ENCODE data around the gene CLEC14A.

The CLEC14A gene

DNA sequence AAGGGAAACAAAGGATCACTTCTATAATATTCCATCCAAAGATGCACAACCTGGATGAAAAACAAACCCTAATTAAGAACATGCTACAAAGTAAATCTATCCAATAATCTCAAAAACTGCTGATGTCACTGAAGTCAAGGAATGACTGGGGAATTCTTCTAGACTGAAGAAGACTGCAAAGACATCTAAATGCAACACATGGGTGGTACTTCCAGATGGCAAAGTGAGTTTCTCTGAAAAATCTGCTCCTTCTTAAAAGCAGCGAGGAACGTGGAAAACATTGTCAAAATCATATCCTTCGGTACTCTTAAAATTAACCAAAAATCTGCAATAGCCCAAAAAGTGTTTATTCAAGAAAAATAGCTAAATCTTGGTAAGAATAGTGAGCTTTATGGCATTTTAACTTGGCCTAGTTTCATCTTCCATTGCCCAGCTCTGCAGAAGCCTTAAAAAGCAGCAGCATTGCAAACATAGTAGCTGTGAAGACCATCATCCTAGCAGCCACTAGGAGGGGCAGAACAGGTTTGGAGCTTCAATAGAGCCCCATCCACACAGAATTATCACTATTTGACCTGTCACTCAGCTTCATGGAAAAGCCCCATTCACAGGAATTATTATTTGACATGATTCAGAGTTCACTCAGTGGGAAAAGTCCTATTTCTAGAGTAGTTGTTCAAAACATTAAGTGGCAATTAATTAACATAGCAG lies 7.4 kb downstream of the CLEC14A start:
- no peak for DNase-seq (ENCODE audit: low spot score)

- no peak for DNase-seq (ENCODE audit: low spot score)
Observed at GRCh38 chr14:38243696-38244240, 12.1 kb downstream of the CLEC14A start.

GRCh38 chr14:38238878-38239277 lies 17.0 kb downstream of the CLEC14A start:
- DNase-seq (ENCODE audit: low spot score), result no peak

DNA sequence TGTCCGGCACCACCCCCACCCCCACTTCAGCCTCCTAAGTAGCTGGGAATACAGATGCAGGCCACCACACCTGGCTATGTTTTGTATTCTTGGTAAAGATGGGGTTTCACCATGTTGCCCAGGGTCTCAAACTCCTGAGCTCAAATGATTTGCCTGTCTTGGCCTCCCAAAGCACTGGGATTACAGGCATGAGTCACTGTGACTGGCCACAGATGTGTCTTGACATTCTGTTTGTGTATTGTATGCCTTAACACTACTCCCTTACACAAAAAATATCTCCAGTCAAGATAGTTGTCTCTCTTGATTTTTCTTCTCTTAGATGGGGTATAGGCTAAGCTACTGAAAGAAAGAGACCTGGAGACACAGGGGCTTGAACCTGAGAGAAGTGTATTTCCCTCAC lies 17.6 kb downstream of the CLEC14A start:
- no peak for DNase-seq (ENCODE audit: low spot score)

- no peak for DNase-seq (ENCODE audit: low spot score)
Observed at GRCh38 chr14:38233218-38233617, 22.7 kb downstream of the CLEC14A start.

DNA sequence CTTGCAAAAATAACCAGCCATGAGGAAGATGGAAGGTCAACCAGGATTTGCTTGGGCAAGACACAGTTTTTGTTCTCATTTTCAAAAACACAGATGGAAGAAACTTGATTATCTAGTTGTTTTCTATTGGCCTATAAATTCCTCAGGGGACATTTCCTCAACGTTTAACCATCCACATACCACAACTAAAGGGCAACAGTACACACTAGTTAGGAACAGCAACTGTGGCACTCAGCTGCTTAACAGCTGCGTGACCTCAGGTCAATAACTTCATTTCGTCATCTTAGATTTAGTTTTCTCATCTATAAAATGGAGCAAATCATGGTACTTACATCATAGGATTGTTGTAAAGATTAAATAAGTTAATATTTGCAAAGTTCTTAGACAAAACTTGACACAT lies 29.5 kb downstream of the CLEC14A start:
- no peak for DNase-seq (ENCODE audit: low spot score)

GRCh38 chr14:38225946-38226345 lies 29.9 kb downstream of the CLEC14A start:
- no peak for DNase-seq (ENCODE audit: low spot score)

- no peak for DNase-seq (ENCODE audit: low spot score)
Observed at GRCh38 chr14:38224338-38224737, 31.6 kb downstream of the CLEC14A start.

DNA sequence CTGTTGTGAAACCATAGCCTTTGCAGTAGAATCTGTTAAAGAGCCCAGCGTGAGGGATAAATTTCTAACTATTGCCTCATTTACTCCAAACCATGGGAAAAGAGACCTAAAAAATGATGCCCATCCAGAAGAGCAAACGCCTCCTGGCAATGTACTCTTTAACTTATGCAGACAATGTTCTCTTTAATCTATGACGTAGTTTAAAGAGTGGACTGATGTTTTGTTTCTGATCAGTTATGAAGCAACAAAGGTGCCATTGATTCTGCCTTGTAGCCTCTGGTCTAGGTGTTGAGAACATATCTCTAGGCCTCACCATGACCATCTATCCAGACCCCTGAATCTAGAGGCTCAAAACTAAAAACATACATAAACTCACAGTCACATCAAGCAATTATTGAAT lies 34.8 kb downstream of the CLEC14A start:
- DNase-seq (ENCODE audit: low spot score), result no peak

- DNase-seq (ENCODE audit: low spot score), result no peak
Observed at GRCh38 chr14:38217553-38217952, 38.3 kb downstream of the CLEC14A start.

- DNase-seq (ENCODE audit: low spot score), result no peak
Observed at GRCh38 chr14:38213001-38213400, 42.9 kb downstream of the CLEC14A start.

GRCh38 chr14:38212111-38212510 lies 43.8 kb downstream of the CLEC14A start:
- DNase-seq (ENCODE audit: low spot score), result no peak

- no peak for DNase-seq (ENCODE audit: low spot score)
Observed at GRCh38 chr14:38211255-38211735, 44.6 kb downstream of the CLEC14A start.

DNA sequence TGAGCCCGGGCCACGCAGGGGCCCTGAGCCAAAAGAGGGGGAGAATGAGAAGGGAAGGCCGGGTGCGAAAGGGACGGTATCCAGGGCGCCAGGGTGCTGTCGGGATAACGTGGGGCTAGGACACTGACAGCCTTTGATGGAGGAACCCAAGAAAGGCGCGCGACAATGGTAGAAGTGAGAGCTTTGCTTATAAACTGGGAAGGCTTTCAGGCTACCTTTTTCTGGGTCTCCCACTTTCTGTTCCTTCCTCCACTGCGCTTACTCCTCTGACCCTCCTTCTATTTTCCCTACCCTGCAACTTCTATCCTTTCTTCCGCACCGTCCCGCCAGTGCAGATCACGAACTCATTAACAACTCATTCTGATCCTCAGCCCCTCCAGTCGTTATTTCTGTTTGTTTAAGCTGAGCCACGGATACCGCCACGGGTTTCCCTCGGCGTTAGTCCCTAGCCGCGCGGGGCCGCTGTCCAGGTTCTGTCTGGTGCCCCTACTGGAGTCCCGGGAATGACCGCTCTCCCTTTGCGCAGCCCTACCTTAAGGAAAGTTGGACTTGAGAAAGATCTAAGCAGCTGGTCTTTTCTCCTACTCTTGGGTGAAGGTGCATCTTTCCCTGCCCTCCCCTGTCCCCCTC lies 45.2 kb downstream of the CLEC14A start:
- DNase-seq (ENCODE audit: low spot score), result no peak

GRCh38 chr14:38209572-38210557 lies 46.0 kb downstream of the CLEC14A start:
- DNase-seq (ENCODE audit: low spot score), result no peak

GRCh38 chr14:38208618-38209562 lies 47.0 kb downstream of the CLEC14A start:
- DNase-seq (ENCODE audit: low spot score), result no peak

- no peak for DNase-seq (ENCODE audit: low spot score)
Observed at GRCh38 chr14:38207736-38208617, 47.9 kb downstream of the CLEC14A start, which contains the start of gene SSTR1. SSTR1 (plus strand) TSS chr14:38207904; CDS start chr14:38209390, 1,486 bp downstream.

- DNase-seq (ENCODE audit: low spot score), result no peak
Observed at GRCh38 chr14:38207377-38207735, 48.5 kb downstream of the CLEC14A start.

GRCh38 chr14:38206689-38207376 lies 49.1 kb downstream of the CLEC14A start:
- DNase-seq (ENCODE audit: low spot score), result no peak

All from putamen (tissue), 1 donor.